H1 (cell line): ENCODE measurements around the gene SHMT2. TPM values are rescaled to one million over a fixed set of nuclear protein-coding genes. Genes with fewer than 3 reads are reported as not detected.

Experiments
- GABPA ChIP-seq: IDR thresholded peaks from 2 replicates; pipeline ENCODE4 v1.6.1; 2011; ENCODE audit warnings: mild to moderate bottlenecking, low read length, moderate library complexity, borderline replicate concordance; ENCODE audit not compliant: insufficient read depth
- SIX5 ChIP-seq: IDR thresholded peaks from 2 replicates; pipeline ENCODE4 v1.6.1; 2011; ENCODE audit warnings: mild to moderate bottlenecking, low read depth, low read length
- SUZ12 ChIP-seq: fragments of 200-600 bp; sonication (generic); IDR thresholded peaks from 2 replicates; pipeline ENCODE4 v1.6.1; 2012; ENCODE audit warnings: mild to moderate bottlenecking, inconsistent platforms, low read length, moderate library complexity, mixed read lengths
- TAF7 ChIP-seq: optimal IDR thresholded peaks from 2 replicates; pipeline ENCODE3; 2011; ENCODE audit warnings: low read depth, mild to moderate bottlenecking, inconsistent platforms, low read length, moderate library complexity, borderline replicate concordance
- polyA plus RNA-seq, 7 experiments: library from polyadenylated mRNA; depleted of rRNA in 3 of 7; stranded (reverse) in 5 of 7; unstranded in 2 of 7; fragments of >200 nt in 5 of 7; fragments of 200-250 nt in 2 of 7; gene quantifications; 1 replicate in 5 of 7; 2 replicates in 1 of 7; 4 replicates in 1 of 7; pipeline versions ENCODE4 v1.2.1 to v1.2.3, GENCODE V29; 2011 to 2013; ENCODE audit warnings: missing spikeins in 2 of 7, mixed read lengths in 2 of 7
- total RNA-seq: library from RNA; stranded (reverse); fragmentation: NEBNext Ultra II Directional; extraction: Animal tissue kit (Norgen Biotek cat#: 25700); gene quantifications from 2 replicates; pipeline ENCODE4 v1.2.1, GENCODE V29; 2021
- TF ChIP-seq, protein P1 (sequence below): IDR thresholded peaks from 2 replicates; pipeline ENCODE4 v1.6.1; 2011; ENCODE audit warnings: low read depth, mild to moderate bottlenecking, low read length; ENCODE audit not compliant: insufficient read depth

Gene SHMT2
- total and polyA plus RNA-seq, 2 of the 8 experiments (the other 6 are each of a cell fraction or from before 2014, with no cell fraction given): 274 to 520 TPM

- TF ChIP-seq SUZ12 (no peak), TAF7 (no peak), SIX5 (no peak), GABPA (no peak)
- TF ChIP-seq, protein P1, sequence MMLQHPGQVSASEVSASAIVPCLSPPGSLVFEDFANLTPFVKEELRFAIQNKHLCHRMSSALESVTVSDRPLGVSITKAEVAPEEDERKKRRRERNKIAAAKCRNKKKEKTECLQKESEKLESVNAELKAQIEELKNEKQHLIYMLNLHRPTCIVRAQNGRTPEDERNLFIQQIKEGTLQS: no peak
- TF ChIP-seq, all 59 proteins: peak for 0
Observed at GRCh38 chr12:57234571-57235016, 5.1 kb downstream of the SHMT2 start (continued).
